Epithelial cell of proximal tubule (primary cell): ENCODE measurements around the gene SOX6. TPM values are rescaled to one million over a fixed set of nuclear protein-coding genes. Genes with fewer than 3 reads are reported as not detected.

Experiments
- DNase-seq: peaks from one replicate; pipeline ENCODE4 v3.0.0-alpha.2; 2011; ENCODE audit warnings: low read depth
- H3K4me3 ChIP-seq: 2 replicates; pipeline ENCODE4 v1.5.1; 2011; ENCODE audit warnings: low read depth, mild to moderate bottlenecking, low read length
- total RNA-seq: library from RNA; depleted of rRNA; stranded (reverse); fragments of >200 nt; gene quantifications from 2 replicates; pipeline ENCODE4 v1.2.3, GENCODE V29; 2015
- TF ChIP-seq, protein P1 (sequence below): conservative IDR thresholded peaks from 2 replicates; pipeline ENCODE4 v1.5.1; 2012; ENCODE audit warnings: low read depth, mild to moderate bottlenecking, low read length

The SOX6 gene
- total RNA-seq, 1 donor from 2014 or later, result 1.6 TPM

DNA sequence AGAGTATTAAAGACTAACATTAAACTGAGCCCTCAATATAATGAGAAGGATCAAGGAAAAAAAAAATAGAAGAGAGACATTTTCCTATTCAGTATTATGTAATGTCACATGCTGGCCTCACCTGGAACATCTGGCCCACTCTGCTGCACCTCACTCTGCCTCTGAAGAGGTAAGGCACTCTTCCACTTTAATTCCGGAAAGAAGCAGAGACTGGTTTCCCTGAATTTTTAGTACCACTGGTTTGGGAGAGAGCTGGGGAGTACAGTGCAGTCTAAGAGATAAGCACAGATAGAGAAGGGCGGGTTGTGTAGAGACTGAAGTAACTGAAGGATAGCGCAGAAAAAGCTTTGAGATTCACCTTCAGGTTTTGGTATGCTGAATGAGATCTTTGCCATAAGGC is 178.7 kb downstream of the SOX6 start:
- TF ChIP-seq, protein P1, sequence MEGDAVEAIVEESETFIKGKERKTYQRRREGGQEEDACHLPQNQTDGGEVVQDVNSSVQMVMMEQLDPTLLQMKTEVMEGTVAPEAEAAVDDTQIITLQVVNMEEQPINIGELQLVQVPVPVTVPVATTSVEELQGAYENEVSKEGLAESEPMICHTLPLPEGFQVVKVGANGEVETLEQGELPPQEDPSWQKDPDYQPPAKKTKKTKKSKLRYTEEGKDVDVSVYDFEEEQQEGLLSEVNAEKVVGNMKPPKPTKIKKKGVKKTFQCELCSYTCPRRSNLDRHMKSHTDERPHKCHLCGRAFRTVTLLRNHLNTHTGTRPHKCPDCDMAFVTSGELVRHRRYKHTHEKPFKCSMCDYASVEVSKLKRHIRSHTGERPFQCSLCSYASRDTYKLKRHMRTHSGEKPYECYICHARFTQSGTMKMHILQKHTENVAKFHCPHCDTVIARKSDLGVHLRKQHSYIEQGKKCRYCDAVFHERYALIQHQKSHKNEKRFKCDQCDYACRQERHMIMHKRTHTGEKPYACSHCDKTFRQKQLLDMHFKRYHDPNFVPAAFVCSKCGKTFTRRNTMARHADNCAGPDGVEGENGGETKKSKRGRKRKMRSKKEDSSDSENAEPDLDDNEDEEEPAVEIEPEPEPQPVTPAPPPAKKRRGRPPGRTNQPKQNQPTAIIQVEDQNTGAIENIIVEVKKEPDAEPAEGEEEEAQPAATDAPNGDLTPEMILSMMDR, result no peak
- no peak overlapping the region for H3K4me3 ChIP-seq
- DNase-seq, result no peak

DNA sequence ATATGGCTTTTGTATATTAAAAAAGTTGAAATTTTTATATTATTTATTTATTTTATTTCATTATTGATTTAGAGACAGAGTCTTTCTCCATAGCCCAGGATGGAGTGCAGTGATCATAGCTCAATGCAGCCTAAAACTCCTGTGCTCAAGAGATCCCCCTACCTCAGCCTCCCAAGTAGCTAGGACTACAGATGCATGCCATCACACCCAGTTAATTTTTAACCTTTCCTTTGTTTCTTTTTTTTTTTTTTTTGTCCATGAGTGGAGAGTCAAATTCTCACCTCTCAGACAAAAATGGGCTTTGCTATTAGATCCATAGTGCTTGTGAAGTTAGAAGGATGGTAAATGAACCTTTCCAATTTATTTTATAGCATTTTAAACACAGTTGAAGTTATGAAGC is 182.5 kb downstream of the SOX6 start:
- no peak for DNase-seq
- TF ChIP-seq, protein P1, result no peak
- H3K4me3 ChIP-seq, result no peak overlapping the region

GRCh38 chr11:16171882-16172281 is 184.5 kb downstream of the SOX6 start:
- TF ChIP-seq, protein P1, result no peak
- DNase-seq, result no peak
- no peak overlapping the region for H3K4me3 ChIP-seq

- DNase-seq, result no peak
- H3K4me3 ChIP-seq, result no peak overlapping the region
- TF ChIP-seq, protein P1, result no peak
Measured at GRCh38 chr11:16169956-16170847, 186.1 kb downstream of the SOX6 start.

DNA sequence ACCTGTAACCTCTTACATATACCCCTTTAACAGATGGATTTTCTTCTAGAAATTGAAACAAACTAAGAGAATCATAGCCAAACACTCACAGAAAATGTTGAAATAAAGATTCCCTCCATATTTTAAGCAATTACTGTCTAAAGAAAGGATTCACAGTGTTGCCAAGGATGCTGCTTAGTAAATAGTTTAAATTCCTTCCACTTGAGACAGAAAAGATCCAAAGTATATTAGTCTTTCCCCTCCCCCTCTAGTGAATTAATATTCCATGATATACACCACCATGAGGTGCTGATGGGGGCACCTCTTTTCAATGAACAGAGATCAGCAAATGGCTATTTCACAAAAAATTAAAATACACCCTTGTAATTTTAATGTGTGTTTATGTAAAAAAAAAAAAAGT is 186.8 kb downstream of the SOX6 start:
- TF ChIP-seq, protein P1, result no peak
- no peak overlapping the region for H3K4me3 ChIP-seq
- DNase-seq, result no peak

DNA sequence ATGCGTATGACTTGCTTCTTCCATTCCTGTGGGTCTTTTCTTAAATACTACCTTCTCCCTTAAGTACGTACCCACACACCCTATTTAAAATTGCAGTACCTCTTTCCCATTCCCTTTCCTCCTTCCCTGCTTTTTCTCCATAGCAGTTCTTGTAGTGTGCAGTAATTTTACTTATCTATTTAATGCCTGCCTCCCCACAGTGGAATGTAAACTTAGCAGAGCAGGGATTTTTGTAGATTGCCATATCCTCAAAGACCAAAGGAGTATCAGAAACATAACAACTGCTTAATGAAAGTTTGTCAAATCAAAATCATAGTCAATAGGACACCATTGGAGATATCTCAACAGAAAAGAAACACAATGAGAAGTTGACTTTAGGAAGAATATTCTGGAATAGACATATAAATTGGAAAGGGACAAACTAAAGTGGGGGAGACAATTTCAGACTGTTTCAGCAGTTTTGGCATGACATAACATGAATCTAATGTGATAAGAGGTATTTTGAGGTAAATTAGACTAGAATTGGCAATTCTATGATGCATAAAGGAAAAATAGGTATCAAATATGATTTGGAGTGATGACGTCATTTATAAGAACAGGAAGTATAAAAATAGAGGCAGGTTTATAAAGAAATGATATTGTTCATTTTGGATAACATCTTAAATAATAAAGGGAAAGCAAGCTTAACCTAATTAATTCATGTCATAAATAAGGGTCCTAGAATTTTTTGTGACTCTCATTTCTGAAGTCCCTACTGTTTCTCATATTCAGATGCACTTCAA is 188.4 kb downstream of the SOX6 start:
- H3K4me3 ChIP-seq, result no peak overlapping the region
- DNase-seq, result no peak
- TF ChIP-seq, protein P1, result no peak
